GM11168 (cell line): ENCODE results near the gene IL1RAPL1.

Experiments used
- in situ Hi-C: fragments of 300-500 bp; cut with MboI; formaldehyde crosslinking; loops from one replicate; pipeline ENCODE4 v1.12.0; 2022; ENCODE audit warnings: low sequenced_read_pairs; ENCODE audit not compliant: unreplicated experiment

IL1RAPL1 gene

GRCh38 chrX:28625223-28625622 lies 38.0 kb downstream of the IL1RAPL1 start:
- in situ Hi-C loops: no loop called here

- in situ Hi-C loops: no loop called here
Measured at GRCh38 chrX:28626515-28626914, 39.3 kb downstream of the IL1RAPL1 start.

- in situ Hi-C loops: no loop called here
Measured at GRCh38 chrX:28628120-28628519, 40.9 kb downstream of the IL1RAPL1 start.

- in situ Hi-C loops: no loop called here
Measured at GRCh38 chrX:28638775-28639174, 51.5 kb downstream of the IL1RAPL1 start.

GRCh38 chrX:28639451-28639850 lies 52.2 kb downstream of the IL1RAPL1 start:
- in situ Hi-C loops: no loop called here

GRCh38 chrX:28649541-28649940 lies 62.3 kb downstream of the IL1RAPL1 start:
- in situ Hi-C loops: no loop called here

- in situ Hi-C loops: no loop called here
Measured at GRCh38 chrX:28651186-28651585, 63.9 kb downstream of the IL1RAPL1 start.

- in situ Hi-C loops: no loop called here
Measured at GRCh38 chrX:28659269-28659668, 72.0 kb downstream of the IL1RAPL1 start.

- in situ Hi-C loops: no loop called here
Measured at GRCh38 chrX:28665778-28666177, 78.5 kb downstream of the IL1RAPL1 start.

- in situ Hi-C loops: no loop called here
Measured at GRCh38 chrX:28668303-28668702, 81.1 kb downstream of the IL1RAPL1 start.

- in situ Hi-C loops: no loop called here
Measured at GRCh38 chrX:28668957-28669356, 81.7 kb downstream of the IL1RAPL1 start.

- in situ Hi-C loops: no loop called here
Measured at GRCh38 chrX:28670074-28670473, 82.8 kb downstream of the IL1RAPL1 start.

GRCh38 chrX:28675173-28675572 lies 87.9 kb downstream of the IL1RAPL1 start:
- in situ Hi-C loops: no loop called here

- in situ Hi-C loops: no loop called here
Measured at GRCh38 chrX:28693101-28693500, 105.9 kb downstream of the IL1RAPL1 start.

GRCh38 chrX:28697732-28698131 lies 110.5 kb downstream of the IL1RAPL1 start:
- in situ Hi-C loops: no loop called here

GRCh38 chrX:28701222-28701621 lies 114.0 kb downstream of the IL1RAPL1 start:
- in situ Hi-C loops: no loop called here

GRCh38 chrX:28706964-28707363 lies 119.7 kb downstream of the IL1RAPL1 start:
- in situ Hi-C loops: no loop called here

GRCh38 chrX:28709421-28709820 lies 122.2 kb downstream of the IL1RAPL1 start:
- in situ Hi-C loops: no loop called here

GRCh38 chrX:28717864-28718263 lies 130.6 kb downstream of the IL1RAPL1 start:
- in situ Hi-C loops: no loop called here

GRCh38 chrX:28718450-28718849 lies 131.2 kb downstream of the IL1RAPL1 start:
- in situ Hi-C loops: no loop called here

GRCh38 chrX:28719620-28720019 lies 132.4 kb downstream of the IL1RAPL1 start:
- in situ Hi-C loops: no loop called here

- in situ Hi-C loops: no loop called here
Measured at GRCh38 chrX:28752330-28752729, 165.1 kb downstream of the IL1RAPL1 start.

- in situ Hi-C loops: no loop called here
Measured at GRCh38 chrX:28756175-28756574, 168.9 kb downstream of the IL1RAPL1 start.
